Neural cell (in vitro differentiated cells): Measurements from ENCODE around the gene ASCC2. TPM values are rescaled to one million over a fixed set of nuclear protein-coding genes. Genes with fewer than 3 reads are reported as not detected.

Experiments
- H2AFZ ChIP-seq: fragments of 200-600, 300-800 bp; sonication (generic), shearing (Covaris generic); 2 replicates; pipeline ENCODE4 v1.6.0; 2014; ENCODE audit warnings: low read depth, mild to moderate bottlenecking, antibody characterized with exemption, low read length, moderate library complexity
- H3F3A ChIP-seq: fragments of 200-600 bp; shearing (Covaris generic); 2 replicates; pipeline ENCODE4 v1.6.1; 2016; ENCODE audit warnings: mild to moderate bottlenecking, moderate library complexity, mixed read lengths, antibody characterized with exemption, low read length; ENCODE audit not compliant: insufficient read depth, poor library complexity, severe bottlenecking
- H3K27ac ChIP-seq: fragments of 200-600, 300-800 bp; sonication (generic), shearing (Covaris generic); 2 replicates; pipeline ENCODE4 v1.5.1; 2014; ENCODE audit warnings: mild to moderate bottlenecking, low read length, moderate library complexity
- H3K27me3 ChIP-seq: fragments of 300-800, 200-600 bp; sonication (generic), shearing (Covaris generic); 2 replicates; pipeline ENCODE4 v1.6.0; 2014; ENCODE audit warnings: mild to moderate bottlenecking, low read depth, low read length, moderate library complexity; ENCODE audit not compliant: insufficient read depth
- H3K36me3 ChIP-seq: fragments of 300-800, 200-600 bp; sonication (generic), shearing (Covaris generic); 2 replicates; pipeline ENCODE4 v1.5.1; 2014; ENCODE audit warnings: mild to moderate bottlenecking, antibody characterized with exemption, low read length, moderate library complexity; ENCODE audit not compliant: insufficient read depth
- H3K4me2 ChIP-seq: fragments of 300-800, 200-600 bp; sonication (generic), shearing (Covaris generic); 2 replicates; pipeline ENCODE4 v1.6.0; 2014; ENCODE audit warnings: mild to moderate bottlenecking, low read length
- H3K4me3 ChIP-seq: fragments of 300-800, 200-600 bp; sonication (generic), shearing (Covaris generic); 2 replicates; pipeline ENCODE4 v1.5.1; 2014; ENCODE audit warnings: mild to moderate bottlenecking, low read length, moderate library complexity
- H3K79me2 ChIP-seq: fragments of 200-600 bp; shearing (Covaris generic); replicated peaks from 2 replicates; pipeline ENCODE4 v1.6.0; 2014; ENCODE audit warnings: mild to moderate bottlenecking, low read length, moderate library complexity; ENCODE audit not compliant: insufficient read depth
- H3K9ac ChIP-seq: fragments of 300-800, 200-600 bp; sonication (generic), shearing (Covaris generic); 2 replicates; pipeline ENCODE4 v1.6.1; 2016; ENCODE audit warnings: mild to moderate bottlenecking, low read length, mixed read lengths
- H3K9me2 ChIP-seq: fragments of 200-600 bp; shearing (Covaris generic); 2 replicates; pipeline ENCODE4 v1.6.1; 2016; ENCODE audit warnings: mild to moderate bottlenecking, low read length, mixed read lengths; ENCODE audit not compliant: insufficient read depth
- H3K9me3 ChIP-seq: fragments of 200-600, 300-800 bp; sonication (generic), shearing (Covaris generic); 2 replicates; pipeline ENCODE4 v1.6.1; 2016; ENCODE audit warnings: mild to moderate bottlenecking, mixed run types, low read length, moderate library complexity, mixed read lengths
- H4K20me1 ChIP-seq: fragments of 200-600 bp; shearing (Covaris generic); 2 replicates; pipeline ENCODE4 v1.6.1; 2016; ENCODE audit warnings: mild to moderate bottlenecking, mixed run types; ENCODE audit not compliant: insufficient read depth
- CTCF ChIP-seq: fragments of 450-650 bp; IDR thresholded peaks from 2 replicates; pipeline ENCODE4 v1.5.1; 2014; ENCODE audit warnings: antibody characterized with exemption, mild to moderate bottlenecking, moderate library complexity; ENCODE audit not compliant: poor library complexity, severe bottlenecking
- EP300 ChIP-seq: fragments of 450-650 bp; conservative IDR thresholded peaks from 2 replicates; pipeline ENCODE4 v1.6.1; 2014; ENCODE audit warnings: antibody characterized with exemption, mild to moderate bottlenecking, moderate library complexity; ENCODE audit not compliant: poor library complexity, severe bottlenecking
- EZH2 ChIP-seq: fragments of 200-600, 300-800 bp; shearing (Covaris generic), sonication (generic); IDR thresholded peaks from 2 replicates; pipeline ENCODE4 v1.6.1; 2014; ENCODE audit warnings: antibody characterized with exemption, low read length, borderline replicate concordance, mild to moderate bottlenecking; ENCODE audit not compliant: insufficient read depth, poor library complexity, severe bottlenecking
- MXI1 ChIP-seq: fragments of 450-650 bp; conservative IDR thresholded peaks from 2 replicates; pipeline ENCODE4 v1.6.1; 2014; ENCODE audit warnings: antibody characterized with exemption, mild to moderate bottlenecking; ENCODE audit not compliant: poor library complexity, severe bottlenecking
- POLR2AphosphoS5 ChIP-seq: IDR thresholded peaks from 2 replicates; pipeline ENCODE4 v1.6.1; 2012
- RAD21 ChIP-seq: fragments of 450-650 bp; conservative IDR thresholded peaks from 2 replicates; pipeline ENCODE4 v1.6.1; 2014; ENCODE audit warnings: antibody characterized with exemption, mild to moderate bottlenecking, moderate library complexity
- REST ChIP-seq: IDR thresholded peaks from 2 replicates; pipeline ENCODE4 v1.6.1; 2012; ENCODE audit warnings: borderline replicate concordance
- SMC3 ChIP-seq: fragments of 450-650 bp; conservative IDR thresholded peaks from 2 replicates; pipeline ENCODE4 v1.6.1; 2014; ENCODE audit warnings: antibody characterized with exemption, mild to moderate bottlenecking, moderate library complexity; ENCODE audit not compliant: poor library complexity
- TAF1 ChIP-seq: IDR thresholded peaks from 2 replicates; pipeline ENCODE4 v1.6.1; 2012; ENCODE audit warnings: low read depth
- polyA plus RNA-seq: library from polyadenylated mRNA; depleted of rRNA; stranded (reverse); fragments of >200 nt; gene quantifications from 2 replicates; pipeline ENCODE4 v1.2.3, GENCODE V29; 2014

Gene ASCC2
- polyA plus RNA-seq, 1 donor from 2014 or later = 26.2 TPM

DNA sequence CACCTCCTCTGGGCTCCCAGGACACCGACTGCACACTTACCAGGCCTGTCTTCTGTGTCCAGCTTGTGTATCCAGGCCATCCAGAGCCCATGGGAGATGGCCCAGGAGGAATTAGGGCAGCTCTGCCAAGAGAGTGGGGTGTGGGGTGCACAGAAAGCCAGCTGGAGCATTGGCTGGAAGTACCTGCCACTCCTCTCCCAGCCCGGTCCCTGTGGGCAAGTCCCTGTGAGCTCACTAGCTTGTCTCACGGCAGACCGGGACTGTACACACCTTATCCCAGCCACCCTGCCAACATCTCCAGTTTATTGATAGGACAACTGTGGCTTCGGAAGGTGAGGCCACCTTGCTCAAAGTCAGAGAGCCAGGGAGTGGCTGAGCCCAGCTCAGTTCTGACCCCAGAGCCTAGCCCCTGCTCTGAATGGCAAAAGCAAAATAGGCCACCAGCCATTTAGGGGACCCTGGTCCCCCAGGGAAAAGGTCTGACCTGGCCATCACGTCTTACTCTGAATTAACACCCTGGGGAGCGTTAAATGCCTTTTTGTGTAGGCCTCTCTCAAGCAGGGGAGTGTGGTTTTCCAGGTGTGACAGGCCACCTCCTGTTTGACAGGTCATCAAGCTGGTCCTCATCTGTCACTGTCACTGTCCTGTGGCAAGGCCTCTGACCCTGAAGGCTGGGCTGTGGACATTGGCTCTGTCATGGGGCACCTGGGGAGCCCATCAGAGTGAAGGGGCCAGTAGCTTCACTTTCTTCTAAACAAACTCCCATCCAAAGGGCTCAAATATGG lies 55.8 kb downstream of the ASCC2 start:
- H3K9me2 ChIP-seq = no peaks in the 10 kb centered on the region
- H3K79me2 ChIP-seq = no peaks in the 10 kb centered on the region
- no peaks in the 10 kb centered on the region for H4K20me1 ChIP-seq
- no peak overlapping the region for H3K9ac ChIP-seq
- no peak for TF ChIP-seq EP300
- no peak for TF ChIP-seq CTCF
- TF ChIP-seq REST = no peak
- no peak for TF ChIP-seq RAD21
- TF ChIP-seq TAF1 = no peak
- no peak for TF ChIP-seq EZH2
- TF ChIP-seq POLR2AphosphoS5 = no peak
- no peak overlapping the region for H3K4me2 ChIP-seq
- H2AFZ ChIP-seq = no peak overlapping the region
- peak overlapping the region; percentile 31 for H3K27ac ChIP-seq
- no peaks in the 10 kb centered on the region for H3K9me3 ChIP-seq
- no peaks in the 10 kb centered on the region for H3K27me3 ChIP-seq
- no peak overlapping the region for H3K4me3 ChIP-seq
- H3K36me3 ChIP-seq = no peaks in the 10 kb centered on the region
- no peaks in the 10 kb centered on the region for H3F3A ChIP-seq

DNA sequence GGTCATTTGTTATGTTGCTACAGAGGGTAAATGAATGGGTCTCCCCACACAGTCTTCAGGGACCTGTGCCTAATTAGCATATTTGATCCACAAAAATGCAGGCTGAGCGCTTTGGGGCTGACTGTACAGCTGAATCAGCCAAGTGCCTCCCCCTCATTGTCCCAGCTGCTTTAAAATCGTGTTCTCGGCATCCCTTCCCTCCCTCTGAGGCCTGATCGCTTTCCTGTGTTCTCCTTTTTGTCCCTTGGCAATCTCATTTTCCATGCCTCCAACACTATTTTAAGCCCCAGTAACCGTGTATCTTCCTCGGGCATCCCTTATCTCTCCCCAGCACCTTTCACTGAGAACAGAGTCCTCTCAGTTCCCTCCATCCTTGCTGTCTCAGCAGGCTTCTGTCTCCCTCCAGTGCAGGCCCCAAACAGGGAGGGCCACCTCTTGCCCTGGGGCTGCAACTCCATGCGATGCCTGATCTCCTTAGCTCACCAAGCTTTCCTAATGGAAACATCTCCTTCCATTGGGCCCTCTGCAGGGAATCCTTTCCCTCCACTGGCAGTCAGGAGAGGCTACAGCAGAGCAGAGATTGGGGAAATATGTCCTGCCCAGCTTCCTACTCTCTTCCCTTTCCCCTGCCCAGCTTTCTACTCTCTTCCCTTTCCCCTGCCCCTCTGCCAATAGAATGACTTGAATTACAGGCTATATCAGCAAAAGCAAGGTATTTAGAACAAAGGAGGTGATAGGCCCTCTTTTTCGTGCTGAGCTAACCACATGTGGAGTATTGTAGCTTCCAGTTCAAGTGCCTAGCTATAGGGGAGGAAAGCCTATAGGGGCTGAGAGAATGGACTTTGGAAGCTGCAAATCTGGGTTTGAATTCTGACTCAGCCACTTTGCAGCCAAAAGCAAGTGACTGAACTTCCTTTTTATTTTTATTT lies 57.1 kb downstream of the ASCC2 start:
- H3K36me3 ChIP-seq = no peaks in the 10 kb centered on the region
- no peaks in the 10 kb centered on the region for H3K9me3 ChIP-seq
- no peaks in the 10 kb centered on the region for H3K79me2 ChIP-seq
- H3F3A ChIP-seq = no peaks in the 10 kb centered on the region
- no peaks in the 10 kb centered on the region for H4K20me1 ChIP-seq
- H3K27me3 ChIP-seq = no peaks in the 10 kb centered on the region
- H3K4me2 ChIP-seq = no peak overlapping the region
- TF ChIP-seq EZH2 (no peak), MXI1 (no peak), TAF1 (no peak), RAD21 (no peak), EP300 (no peak), SMC3 (no peak), REST (no peak), CTCF (no peak), POLR2AphosphoS5 (no peak)
- no peak overlapping the region for H3K27ac ChIP-seq
- H3K9me2 ChIP-seq = no peaks in the 10 kb centered on the region
- H2AFZ ChIP-seq = no peak overlapping the region
- no peak overlapping the region for H3K4me3 ChIP-seq
- no peak overlapping the region for H3K9ac ChIP-seq
